Anterior cingulate cortex (tissue), 58 donors: ENCODE measurements around the gene ZSWIM7.

ENCODE experiments used
- DNase-seq, 58 donors: peaks; one replicate each; lab custom pipeline; 2025; lab: John Stamatoyannopoulos, UW

ZSWIM7 gene, protein sequence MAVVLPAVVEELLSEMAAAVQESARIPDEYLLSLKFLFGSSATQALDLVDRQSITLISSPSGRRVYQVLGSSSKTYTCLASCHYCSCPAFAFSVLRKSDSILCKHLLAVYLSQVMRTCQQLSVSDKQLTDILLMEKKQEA

DNA sequence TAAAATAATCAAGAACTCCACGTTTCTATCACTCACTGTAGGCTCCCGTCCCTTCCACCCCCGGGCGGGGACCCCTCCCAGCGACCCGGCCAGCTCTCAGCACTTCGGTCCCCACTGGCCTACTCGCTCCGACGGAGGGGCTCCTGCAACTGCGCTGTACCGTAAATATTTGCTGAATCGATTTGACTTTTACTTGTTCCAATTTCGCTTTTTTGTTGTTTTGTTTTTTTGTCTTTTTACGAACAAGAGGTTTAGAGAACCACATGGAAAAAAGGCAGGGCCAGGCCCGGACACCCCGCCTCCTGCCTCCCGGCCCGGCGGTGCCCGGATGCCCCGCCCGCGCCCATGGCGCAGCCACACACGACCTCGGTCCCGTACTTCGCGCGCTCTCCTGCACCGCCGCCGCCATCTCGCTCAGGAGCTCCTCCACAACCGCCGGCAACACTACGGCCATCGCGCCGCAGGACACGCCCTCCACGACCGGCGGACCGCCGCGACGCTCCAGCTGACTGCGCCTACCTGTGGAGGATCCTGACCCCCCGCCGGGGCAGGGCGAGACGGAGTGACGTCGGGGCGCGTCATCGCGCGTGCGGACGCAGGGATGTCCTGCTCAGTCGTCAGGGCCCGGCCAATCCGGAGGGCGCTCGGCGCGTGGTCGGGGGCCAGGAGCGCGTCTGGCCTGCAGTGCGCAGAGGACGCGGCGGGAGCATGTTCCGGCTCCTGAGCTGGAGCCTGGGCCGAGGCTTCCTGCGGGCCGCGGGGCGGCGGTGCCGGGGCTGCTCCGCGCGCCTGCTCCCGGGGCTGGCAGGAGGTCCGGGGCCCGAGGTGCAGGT is at the start of gene ZSWIM7, which contains the start of gene TTC19:
Gene ZSWIM7 (minus strand): TSS at position 564 of the 833 bp plus-strand sequence. CDS start 110 bp downstream, at position 454.
Gene TTC19 (plus strand): TSS at position 684 of the 833 bp plus-strand sequence. CDS start 25 bp downstream, at position 709.
- peak; percentile 69 to 99 (median 95) for DNase-seq

DNA sequence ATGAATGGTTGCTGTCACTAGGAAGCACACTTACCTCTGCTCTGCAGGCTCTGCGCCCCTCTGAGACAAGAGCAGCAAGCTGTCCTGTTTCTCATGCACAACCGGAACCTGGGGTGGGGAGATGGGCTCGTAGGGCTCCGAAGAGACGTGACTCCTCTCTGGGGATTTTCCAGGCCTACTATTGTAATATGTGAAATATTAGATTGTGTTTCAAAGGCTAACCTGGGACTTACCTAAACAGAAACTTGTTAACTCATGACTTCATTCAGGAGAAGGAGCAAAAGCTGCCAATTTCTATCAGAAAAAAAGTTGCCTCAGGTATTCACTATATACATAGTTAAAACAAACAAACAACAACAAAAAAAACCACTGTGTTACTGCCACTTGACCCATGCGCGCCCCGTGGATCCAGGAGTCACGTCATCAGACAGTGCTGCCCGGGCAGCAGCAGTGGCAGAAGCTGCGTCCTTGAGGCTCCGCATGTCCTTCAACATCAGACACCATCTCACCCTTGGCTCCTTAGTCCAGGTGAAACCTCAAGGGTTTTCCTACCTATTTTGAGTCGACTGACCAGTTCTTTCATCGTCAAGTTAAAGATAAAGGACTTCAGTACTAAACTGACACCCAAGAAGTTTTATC is 49.4 kb upstream of the ZSWIM7 start:
- no peak for DNase-seq

DNA sequence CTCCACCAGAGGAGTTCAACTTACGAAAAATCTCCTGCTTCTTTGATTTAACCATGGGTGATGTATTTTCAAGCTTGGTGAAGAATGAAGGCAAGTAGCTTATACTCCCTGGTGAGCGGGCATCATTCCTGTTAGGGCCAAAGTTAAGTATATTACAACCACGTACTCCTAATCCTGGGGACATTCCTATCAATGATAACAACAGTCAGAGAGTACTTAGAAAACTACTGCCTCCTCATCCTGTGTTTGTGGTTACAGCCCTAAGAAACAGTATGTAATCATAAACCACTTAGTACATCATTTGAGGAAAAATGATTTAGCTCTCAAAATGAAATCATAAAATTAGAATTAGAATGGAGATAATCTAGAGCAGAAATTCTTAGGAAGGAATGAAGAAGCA is 47.5 kb upstream of the ZSWIM7 start:
- no peak for DNase-seq

DNA sequence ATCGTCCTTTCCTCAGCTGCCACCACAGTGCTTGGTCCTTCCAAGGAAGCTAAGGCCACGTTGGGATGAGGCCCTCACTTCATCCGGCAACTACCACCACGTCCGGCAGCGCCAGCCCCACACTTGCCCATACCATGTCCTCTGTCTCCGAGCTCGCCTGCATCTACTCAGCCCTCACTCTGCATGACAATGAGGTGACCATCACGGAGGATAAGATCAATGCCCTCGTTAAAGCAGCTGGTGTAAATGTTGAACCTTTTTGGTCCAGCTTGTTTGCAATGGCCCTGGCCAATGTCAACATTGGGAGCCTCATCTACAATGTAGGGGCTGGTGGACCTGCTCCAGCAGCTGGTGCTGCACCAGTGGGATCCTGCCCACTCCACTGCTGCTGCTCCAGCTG is 45.0 kb upstream of the ZSWIM7 start:
- DNase-seq = no peak

DNA sequence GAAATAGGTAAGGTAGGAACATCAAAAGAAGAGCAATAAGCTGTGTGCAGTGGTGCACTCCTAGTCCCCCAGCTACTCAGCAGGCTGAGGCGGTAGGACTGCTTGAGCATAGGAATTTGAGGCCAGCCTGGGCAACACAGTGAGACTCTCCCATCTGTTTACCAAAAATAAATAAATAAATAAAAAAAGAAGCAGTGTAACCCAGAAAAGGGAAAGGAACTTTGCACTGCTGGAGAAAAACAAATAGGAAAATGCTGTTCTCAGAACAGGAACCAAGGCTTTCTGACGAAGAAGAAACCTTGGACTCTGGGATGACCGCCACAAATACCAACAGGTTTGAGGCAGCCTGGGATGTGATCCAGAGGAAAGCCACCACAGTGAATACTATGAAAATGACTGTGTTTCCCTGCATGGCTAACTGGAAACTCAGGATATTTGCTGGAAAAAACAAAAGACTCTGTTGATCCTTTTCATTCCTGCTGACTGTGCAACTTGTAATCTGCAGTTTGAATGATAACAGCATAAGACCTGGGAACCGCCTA is 41.3 kb upstream of the ZSWIM7 start:
- DNase-seq = peak in 27 of 58 donors; percentile 1 to 67 (median 36)

DNA sequence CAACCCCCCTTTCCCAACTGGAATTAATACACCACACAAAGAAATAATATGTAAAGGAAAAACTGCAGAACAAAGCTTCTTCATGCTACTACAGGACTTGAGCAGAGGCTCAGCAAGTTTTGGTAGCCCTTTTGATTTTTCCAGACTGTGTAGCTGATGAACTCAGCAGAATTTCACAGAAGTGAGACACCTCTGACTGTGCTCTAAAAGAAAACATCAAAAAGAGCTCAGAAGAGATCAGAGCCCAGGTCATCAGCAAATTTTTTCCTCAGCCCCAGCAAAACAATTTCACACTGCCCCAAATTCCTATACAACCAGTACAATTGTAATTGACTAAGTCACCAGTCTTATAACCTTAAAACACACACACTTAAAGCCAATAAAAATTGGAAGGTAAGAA is 38.1 kb upstream of the ZSWIM7 start:
- DNase-seq = no peak

DNA sequence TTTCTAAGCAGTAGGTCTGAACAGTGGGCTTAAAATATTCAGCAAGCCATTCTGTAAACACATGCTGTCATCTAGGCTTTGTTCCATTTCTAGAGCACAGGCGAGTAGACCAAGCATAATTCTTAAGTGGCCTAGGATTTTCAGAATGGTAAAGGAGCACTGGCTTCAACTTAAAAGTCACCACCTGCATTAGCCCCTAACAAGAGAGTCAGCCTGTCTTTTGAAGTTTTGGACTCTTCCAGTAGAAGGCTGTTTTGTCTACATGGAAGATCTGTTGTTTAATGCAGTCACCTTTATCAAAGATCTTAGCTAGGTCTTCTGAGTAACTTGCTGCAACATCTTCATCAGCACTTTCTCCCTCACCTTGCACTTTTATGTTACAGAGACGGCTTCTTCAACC is 36.8 kb upstream of the ZSWIM7 start:
- DNase-seq = no peak

DNA sequence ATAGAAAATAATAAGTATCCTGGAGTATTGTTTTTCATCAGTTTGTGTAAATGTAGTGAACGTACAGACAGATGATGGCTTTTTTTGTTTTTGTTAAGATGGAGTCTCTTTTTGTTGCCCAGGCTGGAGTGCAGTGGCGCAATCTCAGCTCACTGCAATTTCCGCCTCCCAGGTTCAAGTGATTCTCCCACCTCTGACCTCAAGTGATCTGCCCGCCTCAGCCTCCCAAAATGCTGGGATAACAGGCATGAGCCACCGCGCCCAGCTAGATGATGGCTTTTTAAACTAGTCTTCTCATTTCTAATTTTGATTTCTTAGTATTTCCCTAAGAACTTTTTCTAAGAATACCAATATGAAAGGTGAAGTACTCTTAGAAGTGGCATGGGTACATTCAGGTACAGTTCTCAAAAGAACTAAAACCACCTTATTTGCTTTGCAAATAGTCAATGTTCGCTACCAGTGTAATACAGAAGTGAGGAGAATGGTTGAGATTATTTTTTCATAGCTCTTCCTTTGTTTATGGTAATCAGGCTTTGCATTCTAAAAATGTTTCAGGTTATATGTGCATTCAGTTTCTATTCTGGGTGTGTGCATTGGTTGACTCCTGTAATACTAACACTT is 34.3 kb upstream of the ZSWIM7 start:
- DNase-seq = no peak

DNA sequence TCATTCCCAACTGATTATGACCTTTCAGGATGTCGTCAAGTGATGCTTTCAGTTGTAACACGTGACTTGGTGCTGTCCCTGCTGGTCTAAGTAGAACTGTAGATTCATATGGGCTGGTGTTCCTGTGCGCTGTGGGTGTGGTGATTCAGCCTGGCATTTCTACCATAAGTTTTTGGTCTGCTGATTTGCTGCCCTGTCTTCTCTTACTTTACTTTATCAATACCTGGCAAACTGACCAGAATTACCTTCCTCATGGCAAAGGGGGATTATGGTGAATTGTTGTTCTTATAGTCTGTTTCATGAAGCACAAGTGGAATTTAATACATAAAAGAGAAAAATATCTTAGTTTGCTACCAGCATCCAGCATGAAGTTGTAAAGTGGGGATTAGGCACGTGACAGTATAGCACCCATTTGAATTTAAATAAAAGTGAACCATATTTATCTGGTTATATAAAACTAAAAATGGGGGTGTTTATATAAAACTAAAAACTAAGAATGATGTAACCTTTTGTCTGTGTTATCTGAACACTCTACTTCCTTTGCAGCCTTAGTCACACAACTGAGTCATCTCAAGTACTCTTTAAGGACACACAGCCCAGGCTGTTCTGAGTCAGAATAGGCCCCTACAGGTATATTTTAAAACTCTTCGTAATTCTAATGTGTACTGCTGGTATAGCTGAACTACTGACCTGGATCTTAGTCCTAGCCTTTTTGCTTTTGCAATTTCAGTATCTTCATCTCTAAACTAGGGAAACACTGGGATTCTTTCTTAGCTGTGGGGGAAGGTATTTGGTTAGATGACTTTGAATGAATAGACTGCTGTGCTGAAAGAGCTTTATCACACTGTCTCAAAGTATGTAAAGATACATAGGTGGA is 28.4 kb upstream of the ZSWIM7 start:
- peak in 1 of 58 donors; percentile 41 for DNase-seq

DNA sequence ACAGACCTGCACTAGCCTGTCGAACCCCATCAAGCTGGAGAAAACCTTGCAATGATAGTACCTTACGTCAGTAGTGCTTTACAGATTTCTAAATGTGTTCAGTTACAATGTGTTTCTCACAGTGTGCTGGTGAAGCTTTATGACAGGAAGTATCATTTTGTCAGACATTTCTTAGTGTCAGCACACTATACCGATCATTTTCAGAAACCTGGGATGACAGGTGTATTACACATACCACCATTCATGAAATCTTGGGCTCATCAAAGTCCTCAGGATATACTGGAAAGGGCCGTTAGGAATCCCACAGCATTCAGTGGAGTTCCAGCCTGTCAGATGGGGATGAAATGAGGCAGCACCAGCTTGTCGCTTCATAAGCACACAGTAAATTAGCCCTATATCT is 27.4 kb upstream of the ZSWIM7 start:
- DNase-seq = no peak

DNA sequence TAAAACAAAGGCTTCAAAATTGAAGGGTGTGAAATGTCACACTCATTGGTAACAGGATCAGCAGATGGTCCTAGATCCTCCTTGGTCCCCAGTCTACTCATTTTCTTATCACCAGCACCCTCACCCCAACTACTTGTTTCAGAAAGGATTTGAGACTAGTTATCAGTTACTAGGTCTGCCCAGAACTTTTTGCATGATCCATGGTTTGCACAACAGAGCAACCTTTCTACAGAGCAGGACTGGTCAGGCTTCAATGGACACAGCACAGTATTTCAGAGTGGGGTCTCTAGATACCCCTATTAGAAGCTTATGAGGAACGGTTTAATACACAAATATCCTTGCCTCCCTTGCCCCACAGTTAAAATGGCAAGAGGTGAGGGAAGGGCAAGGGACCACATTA is 25.7 kb upstream of the ZSWIM7 start:
- no peak for DNase-seq

DNA sequence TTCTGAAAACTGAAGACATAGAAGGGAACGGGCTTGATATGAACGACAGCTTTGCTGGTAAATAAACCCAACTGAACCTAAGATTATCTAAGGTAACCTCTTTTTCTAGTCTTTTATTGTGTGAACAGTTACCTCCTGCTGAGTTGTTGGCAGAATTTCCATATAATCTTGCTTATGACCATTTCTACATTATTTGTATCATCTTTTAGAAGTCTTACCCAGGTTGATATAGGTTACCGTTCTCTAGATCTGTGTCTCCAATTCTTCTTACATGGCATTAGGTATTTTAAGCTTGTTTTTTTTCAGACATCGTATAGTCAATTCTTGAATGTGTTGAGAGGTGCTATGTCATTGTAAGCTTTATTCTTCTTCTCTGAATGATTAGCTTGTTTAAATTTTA is 24.4 kb upstream of the ZSWIM7 start:
- DNase-seq = no peak

DNA sequence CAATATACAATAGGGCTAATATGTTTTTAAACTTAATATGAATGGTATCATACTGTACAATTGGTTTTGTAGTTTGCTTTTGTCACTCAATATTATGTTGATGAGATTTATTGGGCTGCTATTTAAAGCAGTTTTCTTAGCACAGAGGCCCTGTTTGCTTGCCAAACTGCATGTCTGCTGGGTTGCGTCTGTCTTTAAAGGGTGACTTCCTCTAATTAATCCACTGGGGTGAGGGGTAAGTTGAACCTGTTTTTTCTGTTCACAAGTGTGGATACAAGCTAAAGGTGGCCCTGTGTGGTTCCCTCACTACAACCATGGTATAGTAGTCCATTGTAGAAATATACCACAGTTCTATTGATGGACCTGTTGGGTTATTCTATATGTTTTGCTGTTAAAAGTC is 19.8 kb upstream of the ZSWIM7 start:
- DNase-seq = no peak

DNA sequence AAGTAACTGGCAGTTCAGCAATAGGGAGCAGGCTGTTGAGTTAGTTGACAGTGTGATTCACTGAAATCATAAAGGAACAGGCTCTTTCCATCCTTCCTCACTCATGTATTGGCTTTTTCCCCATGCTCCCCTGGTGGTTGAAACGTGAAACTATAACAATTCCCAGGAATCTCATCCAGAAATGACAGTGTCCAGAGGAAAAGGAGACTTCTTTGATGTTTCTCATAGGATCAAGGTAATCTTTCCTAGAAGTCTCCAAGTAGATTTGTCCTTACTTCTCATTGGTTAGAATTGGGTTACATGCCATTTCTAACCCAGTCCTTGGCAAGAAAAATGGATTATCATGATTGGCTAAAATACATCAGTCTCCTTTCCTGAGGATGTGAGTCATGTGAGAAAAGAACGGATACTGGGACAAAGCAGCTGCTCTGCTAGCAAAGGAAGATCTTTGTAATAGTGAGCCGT is 14.5 kb upstream of the ZSWIM7 start:
- no peak for DNase-seq

DNA sequence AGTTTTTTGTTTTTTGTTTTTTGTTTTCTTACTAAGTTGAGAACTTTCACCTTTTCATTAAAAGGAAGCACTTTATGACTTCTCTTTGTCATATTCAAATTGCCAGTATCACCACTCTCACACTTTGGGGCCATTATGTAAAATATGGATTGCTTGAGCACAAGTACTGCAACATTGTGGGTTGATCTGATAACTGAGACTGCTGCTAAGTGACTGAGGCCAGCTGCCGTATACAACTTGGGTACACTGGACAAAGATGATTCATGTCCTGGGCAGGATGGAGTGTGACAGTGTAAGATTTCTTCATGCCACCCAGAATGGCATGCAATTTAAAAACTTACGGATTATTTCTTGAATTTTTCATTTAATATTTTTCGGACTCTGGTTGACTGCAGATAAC is 7.9 kb upstream of the ZSWIM7 start:
- DNase-seq = no peak

DNA sequence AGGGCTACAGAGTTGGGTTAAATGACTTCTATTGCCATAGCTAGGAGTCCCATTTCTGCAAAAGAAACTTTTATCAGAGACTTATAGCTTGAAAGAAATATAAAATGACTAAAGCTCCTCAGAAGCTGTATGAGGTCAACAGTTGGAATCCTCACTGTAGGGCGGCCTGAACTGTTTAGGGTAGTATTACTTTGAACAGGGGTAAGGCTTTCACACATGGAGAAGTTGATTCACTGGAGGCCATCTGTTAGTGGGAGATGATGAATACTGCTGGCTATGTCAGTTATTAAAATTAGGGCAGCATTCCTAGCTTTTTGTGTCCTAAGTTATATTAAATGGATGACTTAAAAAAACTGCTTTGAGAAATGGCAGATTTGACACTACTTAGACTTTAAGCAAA is 6.1 kb upstream of the ZSWIM7 start:
- DNase-seq = no peak

DNA sequence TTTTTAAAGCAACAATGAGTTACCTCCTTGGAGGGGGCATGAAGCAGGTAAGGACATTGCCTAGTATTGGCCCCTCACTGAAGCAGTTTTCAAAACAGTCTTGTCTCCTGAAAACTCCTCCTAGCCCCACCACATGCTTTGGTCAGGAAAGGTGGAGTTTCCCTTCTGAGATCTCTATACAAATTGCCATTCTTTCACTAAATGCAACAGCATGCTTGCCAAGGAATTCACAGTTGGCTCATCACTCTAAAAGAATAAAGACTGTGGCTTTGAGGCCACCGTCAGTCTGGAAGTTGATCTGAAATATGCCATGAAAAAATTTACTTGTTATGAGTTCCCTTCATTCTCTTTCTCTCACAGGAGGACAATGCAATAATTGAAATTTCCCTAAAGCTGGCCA is 4.3 kb upstream of the ZSWIM7 start:
- no peak for DNase-seq

DNA sequence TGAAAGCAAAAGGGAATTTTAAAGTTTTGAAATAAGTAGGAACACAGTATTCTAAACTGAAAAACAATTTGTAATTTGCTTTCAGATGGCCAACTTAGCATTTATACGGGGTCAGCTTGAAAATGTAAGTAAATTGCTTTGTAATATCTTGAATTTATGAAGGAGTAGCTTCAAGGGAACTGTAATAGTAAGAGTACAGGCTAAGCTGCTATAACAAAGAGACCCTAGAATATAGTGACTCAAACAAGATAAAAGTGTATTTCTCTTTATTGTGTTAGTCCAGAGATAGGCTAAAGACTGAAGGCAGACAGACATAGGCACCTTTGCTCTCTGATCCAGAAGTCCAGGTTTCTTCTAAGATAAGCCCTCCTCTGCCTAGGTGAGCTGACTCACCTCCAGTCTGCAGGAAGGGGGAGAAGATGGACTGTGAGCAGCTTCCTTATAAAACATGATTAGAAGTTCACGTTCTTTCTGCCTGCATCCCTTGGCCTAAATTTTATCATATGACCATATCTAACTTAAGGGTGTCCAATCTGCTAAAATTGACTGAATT is 3.3 kb upstream of the ZSWIM7 start:
- DNase-seq = no peak

DNA sequence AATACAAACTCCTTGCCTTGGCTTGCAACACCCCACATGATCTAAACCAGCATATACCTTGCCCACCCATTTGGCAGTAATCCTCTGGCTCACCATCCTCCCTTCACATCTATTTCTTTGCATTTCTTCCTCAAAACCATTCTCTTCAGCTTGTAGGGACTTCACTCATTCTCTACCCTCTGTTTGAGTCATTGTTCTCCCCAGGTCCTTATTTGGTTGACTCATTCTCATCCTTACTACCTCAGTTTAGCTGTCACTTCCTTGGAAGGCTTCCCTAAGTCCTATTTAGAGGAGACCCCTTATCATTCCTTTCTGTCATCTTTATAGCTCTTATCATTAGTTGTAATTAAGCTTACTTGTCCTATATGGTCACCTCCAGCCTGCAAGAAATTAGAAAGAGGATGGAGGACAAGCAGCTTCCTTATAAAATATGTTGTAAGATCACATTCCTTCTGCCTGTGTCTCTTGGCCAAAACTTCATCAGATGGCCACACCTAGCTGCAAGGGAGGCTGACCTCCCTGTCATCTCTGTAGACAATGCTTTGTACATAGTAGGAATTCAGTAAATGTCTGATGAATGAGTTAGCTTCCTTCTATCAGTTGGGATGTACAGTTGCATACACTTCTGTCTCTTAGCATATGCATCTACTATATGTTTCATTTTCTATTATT is 1.9 kb upstream of the ZSWIM7 start:
- no peak for DNase-seq
